Sciatic nerve (tissue), 2 donors: ENCODE measurements around the gene AFF3. TPM values are rescaled to one million over a fixed set of nuclear protein-coding genes. Genes with fewer than 3 reads are reported as not detected.

Experiments used
- ATAC-seq: fragments of 200-7000 bp; cut with Tn5 transposase; one replicate; pipeline ENCODE4 v1.9.1; 2020; ENCODE audit warnings: mild to moderate bottlenecking, moderate library complexity
- DNase-seq: peaks from one replicate; pipeline ENCODE4 v3.0.0-alpha.2; 2020; ENCODE audit warnings: low spot score
- intact Hi-C: fragments of 100-400 bp; cut with DNase I; formaldehyde crosslinking; loops from one replicate; pipeline ENCODE4 v1.14.2; 2022
- total RNA-seq: library from RNA; stranded (reverse); fragmentation: NEBNext Ultra II Directional; extraction: Animal tissue kit (Norgen Biotek cat#: 25700); gene quantifications from one replicate; pipeline ENCODE4 v1.2.1, GENCODE V29; 2021
- donor health status: DM: no; HTN: no; CAD: no.
- donor health status: DM: no; HTN: no; CAD: no.

Gene AFF3
- total RNA-seq, 1 donor from 2014 or later, result 14.2 TPM

DNA sequence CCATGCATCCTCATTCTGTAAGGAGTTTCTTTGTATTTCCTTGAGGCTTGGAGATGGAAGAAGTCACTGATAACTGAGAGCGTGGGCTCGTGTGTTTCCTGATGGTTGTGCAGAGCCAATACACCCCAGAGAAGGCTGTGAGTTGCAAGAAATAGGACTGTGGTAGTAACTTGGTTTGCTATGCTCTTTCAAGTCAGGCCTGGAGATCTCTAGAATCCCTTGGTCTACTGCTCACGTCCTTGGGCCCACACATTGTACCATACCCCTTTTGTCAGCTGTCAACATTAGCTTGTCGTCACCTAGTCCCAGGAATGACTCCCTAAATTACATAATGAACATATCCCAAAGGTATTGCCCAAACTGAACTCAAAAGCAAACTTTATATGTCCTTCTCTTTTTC is 414.2 kb downstream of the AFF3 start:
- intact Hi-C loops, result no loop called here
- no peak for DNase-seq
- ATAC-seq, result no peak

GRCh38 chr2:99727199-99727598 is 415.2 kb downstream of the AFF3 start:
- no peak for ATAC-seq
- intact Hi-C loops, result no loop called here
- DNase-seq, result no peak

DNA sequence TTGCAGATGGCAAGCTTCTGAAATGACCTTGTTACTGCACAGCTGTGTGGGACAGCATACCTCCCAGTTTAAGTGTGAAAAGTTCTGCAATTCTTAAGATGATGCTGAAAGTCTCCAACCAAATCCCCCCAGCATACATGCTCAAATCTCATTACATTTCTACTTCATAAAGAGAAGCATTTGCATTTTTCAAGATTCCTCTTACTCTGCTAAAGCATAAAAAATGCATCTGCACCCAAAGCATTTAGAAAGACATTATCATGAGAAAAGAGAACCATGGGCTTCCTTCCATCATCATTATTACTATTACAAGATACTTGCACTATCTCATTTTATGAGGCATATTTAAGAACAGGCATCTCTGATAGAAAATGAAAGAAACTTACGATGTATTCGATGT is 415.7 kb downstream of the AFF3 start:
- DNase-seq, result no peak
- ATAC-seq, result no peak
- intact Hi-C loops, result no loop called here

DNA sequence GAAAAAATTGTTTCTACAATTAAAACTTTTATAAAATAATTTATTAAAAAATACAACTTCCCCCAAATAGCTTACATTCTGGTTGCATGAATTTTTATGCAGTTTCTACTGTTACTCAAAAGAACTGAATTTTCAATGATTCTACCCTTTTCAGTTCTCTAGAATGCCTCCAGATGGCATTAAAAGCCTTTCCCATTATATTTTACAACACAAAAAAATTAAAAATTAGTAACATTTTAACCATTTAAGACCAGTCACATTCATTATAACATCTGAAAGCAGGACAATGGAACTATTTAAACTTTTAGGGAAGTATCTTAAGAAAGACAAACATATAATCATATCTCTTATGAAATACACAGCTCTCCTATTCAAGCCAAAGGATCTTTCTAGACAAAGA is 416.6 kb downstream of the AFF3 start:
- DNase-seq (no peak), ATAC-seq (no peak)
- intact Hi-C loops, result no loop called here

- ATAC-seq, result no peak
- intact Hi-C loops, result no loop called here
- DNase-seq, result no peak
These were observed 419.9 kb downstream of the AFF3 start for GRCh38 chr2:99722476-99722875.

DNA sequence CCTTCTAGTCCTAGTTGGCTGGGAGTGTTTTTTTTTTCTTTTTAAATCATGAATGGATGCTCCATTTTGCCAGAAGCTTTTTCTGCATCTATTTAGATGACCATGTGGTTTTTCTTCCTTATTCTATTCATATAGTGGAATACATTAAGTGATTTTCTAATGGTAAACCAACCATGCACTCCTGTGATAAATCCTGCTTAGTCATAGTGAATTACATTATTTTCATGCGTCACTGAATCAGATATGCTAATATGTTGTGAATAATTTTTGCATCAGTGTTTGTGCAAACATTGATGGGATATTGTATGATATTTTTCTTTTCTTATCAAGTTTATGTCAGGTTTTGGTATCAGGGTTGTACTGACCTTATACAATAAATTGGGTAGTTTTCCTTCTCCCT is 423.3 kb downstream of the AFF3 start:
- intact Hi-C loops, result no loop called here
- no peak for DNase-seq
- ATAC-seq, result no peak

DNA sequence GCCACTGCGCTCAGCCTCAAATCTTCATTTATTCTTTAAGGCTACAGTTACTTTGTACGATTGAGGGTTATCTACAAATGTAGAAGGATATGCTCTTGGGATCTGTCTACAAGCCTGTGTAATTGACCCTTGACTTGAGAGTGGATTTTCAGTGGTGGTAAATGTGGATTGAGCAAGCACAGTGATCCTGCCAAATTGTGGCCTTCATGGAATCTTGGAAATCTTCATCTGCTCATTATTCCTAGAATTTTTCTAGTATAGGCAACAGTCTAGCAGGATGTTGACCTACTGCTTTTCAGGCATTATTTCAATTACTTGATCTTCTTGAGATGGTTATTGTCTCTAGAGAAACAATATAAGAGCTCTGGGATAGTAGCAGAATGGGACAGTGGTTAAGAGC is 426.4 kb downstream of the AFF3 start:
- intact Hi-C loops, result no loop called here
- DNase-seq (no peak), ATAC-seq (peak; percentile 91)

DNA sequence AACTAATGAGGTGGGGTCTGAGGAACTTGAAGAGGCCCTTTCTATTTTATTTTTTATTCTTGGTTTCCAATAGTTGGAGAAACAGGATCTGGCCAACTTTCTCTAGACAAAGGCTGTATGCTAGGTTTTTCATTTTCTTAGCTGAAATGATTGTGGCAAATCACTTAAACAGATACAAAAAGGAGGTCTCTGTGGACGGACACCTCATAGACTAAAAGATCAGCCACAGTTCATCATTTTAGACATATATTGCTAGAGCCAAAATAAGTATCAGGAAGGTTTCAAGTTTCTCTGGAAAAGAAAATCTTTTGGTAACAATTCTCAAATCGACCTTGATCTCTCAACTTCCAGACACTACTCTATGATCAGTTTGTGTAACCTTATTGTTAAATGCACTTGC is 428.0 kb downstream of the AFF3 start:
- intact Hi-C loops, result no loop called here

DNA sequence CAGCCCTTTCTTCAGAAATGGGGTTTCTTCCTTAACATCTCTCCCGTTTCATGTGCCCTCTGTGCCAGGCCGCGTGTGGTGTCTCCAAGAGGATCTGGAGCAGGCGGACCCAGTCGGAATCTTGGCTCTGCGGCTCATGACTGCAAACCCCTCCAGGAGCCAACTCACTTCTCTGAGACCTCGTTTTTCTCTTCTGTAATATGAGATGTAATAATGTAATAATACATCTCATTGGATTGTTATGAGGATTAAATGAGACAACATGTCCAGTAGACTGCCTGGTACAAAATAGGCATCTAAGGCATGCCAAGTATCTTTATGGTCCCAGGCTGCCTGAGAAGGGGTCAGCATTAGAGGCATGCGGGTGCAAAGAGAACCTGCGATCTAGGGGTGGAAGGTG is 431.2 kb downstream of the AFF3 start:
- ATAC-seq (no peak), DNase-seq (no peak)
- intact Hi-C loops, result no loop called here

More for the DNA sequence above, 428.0 kb downstream of the AFF3 start:
- ATAC-seq, result no peak
- DNase-seq, result no peak

DNA sequence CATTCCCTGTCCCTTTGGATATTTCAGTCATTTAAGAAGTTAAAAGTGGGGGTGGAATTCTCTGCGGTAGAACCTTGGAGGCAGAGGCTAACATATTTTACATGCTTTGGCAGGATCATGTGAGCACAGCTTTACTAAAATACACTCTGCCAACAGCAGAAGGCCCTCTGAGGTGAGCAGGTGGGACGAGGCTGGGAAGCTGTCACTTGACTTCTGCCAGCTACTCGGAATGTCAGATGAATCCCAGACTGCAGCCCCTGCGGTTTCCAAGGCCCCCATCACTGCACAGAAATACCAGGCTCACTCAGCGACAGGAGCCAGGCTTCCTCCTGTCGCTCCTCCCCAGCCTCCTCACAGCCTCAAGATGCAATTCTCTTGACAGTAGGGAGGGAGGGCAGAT is 431.7 kb downstream of the AFF3 start:
- intact Hi-C loops, result no loop called here
- DNase-seq, result no peak
- no peak for ATAC-seq

DNA sequence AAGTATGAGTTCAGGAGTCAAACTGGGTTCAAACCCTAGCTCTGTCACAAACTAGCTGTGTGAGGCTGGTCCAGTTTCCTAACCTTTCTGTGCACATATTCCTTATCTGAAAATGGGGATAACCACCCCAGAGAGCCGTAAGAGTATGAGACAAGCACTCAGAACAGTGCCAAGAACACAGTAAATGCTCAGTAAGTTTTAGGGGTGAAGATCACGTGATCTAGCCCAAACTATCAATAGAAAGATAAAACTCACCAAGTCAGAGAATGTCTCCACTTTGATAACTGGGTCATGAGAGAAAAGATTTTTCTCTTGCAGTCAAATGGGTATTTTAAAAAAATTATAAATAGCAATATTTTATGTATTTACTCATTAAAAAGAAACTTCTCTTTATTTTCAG is 433.2 kb downstream of the AFF3 start:
- no peak for ATAC-seq
- intact Hi-C loops, result no loop called here
- DNase-seq, result no peak

DNA sequence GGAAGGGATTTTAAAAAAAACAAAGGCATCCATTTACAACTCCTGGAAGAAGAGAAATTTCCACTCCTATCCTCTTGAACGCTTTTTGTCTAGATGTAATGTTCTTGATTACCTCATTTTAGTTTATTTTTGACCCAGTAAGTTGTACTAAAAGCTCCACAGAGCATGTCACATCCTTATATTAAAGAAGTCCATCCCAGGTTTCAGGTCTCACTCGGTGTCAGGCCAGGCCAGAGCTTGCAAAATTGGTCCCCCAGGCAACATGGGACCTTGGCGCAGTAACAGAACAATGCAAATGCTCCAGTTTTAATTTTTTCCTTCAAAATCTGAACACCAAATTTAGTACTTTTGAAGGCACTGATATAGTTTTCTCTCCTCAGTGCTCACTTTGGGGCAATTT is 434.2 kb downstream of the AFF3 start:
- intact Hi-C loops, result no loop called here
- peak; percentile 84 for ATAC-seq
- no peak for DNase-seq

DNA sequence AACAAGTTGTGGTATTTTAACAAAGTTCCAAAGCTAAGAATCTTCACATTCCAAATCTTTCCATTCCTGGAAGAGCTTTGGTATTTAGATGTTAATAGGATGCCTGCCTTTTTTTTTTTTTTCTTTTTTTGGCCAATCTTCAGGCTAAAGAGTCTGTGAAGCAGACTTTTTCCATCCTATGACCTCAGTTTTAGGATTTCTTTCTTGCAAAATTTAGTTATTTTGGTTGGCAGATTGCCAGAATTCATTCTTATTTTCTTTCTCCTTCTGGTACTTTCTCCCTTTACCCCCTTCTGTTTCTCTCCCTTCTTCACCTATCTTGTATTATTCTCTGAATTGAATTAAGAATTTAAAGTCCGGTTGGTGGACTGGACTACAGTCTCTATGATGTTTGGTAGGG is 434.8 kb downstream of the AFF3 start:
- ATAC-seq, result peak; percentile 85
- intact Hi-C loops, result no loop called here
- no peak for DNase-seq

DNA sequence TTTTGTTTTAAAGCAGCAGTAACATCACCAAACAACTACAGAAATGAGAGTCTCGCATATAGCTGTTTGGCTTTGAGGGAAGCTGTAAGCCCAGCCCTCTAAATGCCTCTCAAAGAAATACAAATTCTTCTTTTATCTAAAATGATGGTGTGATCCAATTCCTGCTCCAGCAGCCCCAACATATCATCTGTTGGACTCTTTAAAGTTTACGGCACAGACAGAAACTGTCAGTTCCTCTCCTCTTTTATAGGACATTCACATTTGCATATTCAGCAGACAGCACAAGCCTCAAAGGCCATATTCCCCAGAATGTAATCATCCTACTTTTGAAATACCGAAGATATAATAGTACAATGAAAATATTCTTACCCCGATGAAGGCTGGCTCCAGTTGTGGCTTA is 435.7 kb downstream of the AFF3 start:
- DNase-seq (no peak), ATAC-seq (peak; percentile 3)
- intact Hi-C loops, result no loop called here

DNA sequence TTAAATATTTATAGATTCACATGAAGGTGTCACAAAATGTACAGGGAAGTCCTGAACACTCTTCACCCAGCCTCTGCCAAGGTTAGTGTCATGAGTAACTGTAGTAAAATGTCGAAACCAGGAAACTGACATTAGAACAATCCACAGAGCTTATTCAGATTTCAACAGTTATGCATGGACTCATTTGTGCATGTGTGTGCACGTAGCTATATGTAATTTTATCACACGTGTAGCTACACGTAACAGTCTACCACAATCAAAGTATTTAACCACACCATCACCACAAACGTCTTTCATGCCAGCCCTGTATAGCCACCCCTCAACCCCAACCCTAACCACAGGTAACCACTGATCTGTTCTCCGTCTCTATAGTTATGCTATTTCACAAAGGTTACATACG is 440.9 kb downstream of the AFF3 start:
- ATAC-seq (no peak), DNase-seq (no peak)
- intact Hi-C loops, result no loop called here

DNA sequence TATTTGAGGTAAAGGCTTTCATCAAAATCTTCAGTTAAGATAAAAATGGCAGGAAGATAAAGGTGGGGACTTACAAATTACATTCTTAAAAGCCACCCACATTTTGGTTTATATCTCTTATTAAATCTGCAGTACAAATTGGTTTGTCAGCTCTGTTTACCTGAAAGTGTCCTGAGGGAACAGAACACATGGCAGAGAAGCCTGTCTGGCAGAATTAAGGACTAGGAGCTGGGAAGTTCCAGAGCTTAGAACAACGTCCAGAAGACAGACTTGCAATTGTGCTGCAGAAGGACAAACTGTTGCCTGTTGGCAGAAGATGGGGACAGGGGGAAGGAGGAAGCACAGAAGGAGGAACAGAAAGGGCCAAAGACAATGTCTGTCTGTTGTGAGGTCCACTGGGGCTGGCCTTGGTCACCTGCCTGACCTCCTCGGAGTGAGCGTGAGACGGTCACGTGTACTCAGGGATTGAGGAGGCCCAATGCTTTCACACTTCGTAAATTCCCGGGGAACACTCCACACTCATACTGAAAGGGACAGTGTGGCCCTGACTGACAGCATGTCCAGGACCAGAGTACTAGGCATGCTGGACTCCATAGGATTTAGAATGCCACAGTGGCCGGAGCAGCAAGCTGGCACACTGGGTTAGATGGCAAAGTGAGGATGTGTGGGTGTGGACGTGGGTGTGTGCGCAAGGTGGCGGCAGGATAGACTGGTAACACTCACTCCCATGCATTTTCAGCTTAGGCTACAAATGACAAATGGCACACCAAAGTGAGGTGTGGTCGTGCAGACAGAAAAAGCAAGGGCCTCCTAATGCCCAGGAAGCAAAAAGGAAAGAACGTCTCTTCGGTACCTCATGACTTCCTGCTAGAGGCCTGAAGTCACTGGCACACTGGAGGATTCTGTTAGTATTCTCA is 441.6 kb downstream of the AFF3 start:
- ATAC-seq (peak; percentile 79), DNase-seq (no peak)
- intact Hi-C loops, result no loop called here

- DNase-seq (no peak), ATAC-seq (no peak)
- intact Hi-C loops, result no loop called here
These were observed 443.5 kb downstream of the AFF3 start for GRCh38 chr2:99698896-99699295.

DNA sequence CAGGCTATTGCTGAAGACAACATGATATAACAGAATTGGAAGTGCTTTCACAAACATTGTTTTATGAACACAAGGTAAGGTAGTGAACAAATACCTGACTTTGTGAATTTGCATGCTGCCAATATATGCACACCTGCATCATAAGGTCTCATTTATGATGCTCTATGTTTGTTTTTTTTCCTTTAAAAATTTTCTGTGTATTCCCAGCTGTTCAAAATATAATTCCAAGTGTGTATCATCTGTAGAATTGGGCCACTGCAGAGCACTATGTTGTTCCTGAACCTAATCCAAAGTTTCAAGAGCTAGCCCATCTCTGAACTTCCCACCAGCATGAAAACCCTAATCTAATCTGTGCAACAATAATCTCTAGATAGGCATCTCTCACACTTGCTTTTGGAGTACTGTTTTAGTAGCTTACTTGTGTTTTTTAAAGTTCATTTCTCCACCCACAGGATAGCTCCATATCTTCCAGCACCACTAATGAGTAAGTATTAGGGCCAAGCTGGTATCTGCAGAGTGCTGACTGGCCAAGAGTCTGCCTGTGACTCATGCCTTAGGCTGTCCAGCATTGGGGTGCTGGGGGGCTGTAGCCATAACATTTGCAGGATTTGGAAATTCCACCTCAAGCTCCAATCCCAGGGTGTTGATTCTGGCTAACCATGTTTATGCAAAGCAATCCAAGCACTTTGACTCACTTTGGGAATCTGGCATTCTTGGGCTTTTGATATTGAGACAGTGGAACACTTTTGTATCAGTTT is 444.4 kb downstream of the AFF3 start:
- DNase-seq (no peak), ATAC-seq (peak; percentile 79)
- intact Hi-C loops, result no loop called here

- DNase-seq (no peak), ATAC-seq (no peak)
- intact Hi-C loops, result no loop called here
These were observed 446.5 kb downstream of the AFF3 start for GRCh38 chr2:99695944-99696253.

DNA sequence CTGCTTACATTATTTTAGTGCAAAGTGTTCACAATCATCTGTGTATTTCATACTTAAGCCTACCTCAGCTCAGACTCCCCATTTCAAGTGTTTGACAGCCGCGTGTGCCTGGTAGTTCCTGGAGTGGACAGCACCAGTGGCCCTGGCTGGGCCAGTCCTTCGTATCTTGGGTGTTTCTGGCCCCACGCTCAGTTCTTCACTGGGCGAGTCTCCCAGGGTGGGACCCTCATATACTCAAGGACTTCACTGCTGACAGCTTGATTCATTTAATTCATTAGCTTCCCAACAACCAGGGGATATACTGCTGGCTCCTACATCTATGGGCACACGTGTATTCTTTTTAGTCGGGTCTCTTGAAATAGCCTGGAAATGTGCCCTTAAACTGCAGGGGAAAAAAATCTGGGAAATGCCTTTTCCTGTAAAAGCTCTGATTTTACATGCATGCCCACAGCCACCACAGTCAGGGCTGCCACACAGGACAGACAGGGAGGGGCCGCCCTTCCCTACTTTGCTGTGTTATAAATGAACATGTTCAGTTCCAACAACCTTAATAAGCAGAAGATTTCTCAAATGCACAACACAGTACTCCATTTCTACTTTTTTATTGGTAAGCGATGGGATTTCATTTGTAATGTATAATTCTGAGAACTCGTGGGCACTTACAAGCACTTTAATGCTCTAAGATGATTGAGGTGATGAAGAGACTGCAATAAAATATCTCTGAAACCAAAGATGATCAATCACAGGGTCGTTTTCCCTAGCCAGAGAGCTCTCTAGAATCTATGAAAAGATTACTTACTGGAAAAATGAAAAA is 447.1 kb downstream of the AFF3 start:
- ATAC-seq, result no peak
- DNase-seq, result no peak
- intact Hi-C loops, result no loop called here
